Gastroesophageal sphincter (tissue), 3 donors: ENCODE data around the gene ADH4.

Experiments
- CTCF ChIP-seq, 4 experiments: fragments of 200-600 bp in 2 of 4; fragments of 450-650 bp in 2 of 4; sonication (generic) in 1 of 4; IDR thresholded peaks; one replicate each; pipeline ENCODE4 v1.5.1; 2017 to 2019; ENCODE audit warnings: antibody characterized with exemption in 4 of 4, mild to moderate bottlenecking in 2 of 4, moderate library complexity in 2 of 4
- EP300 ChIP-seq: sonication (generic); formaldehyde crosslinking; IDR thresholded peaks from one replicate; pipeline ENCODE4 v1.6.1; 2017; ENCODE audit warnings: antibody characterized with exemption, mild to moderate bottlenecking
- POLR2A ChIP-seq, 2 donors: fragments of 450-650 bp; IDR thresholded peaks; one replicate each; pipeline ENCODE4 v1.6.1; 2017; ENCODE audit warnings: antibody characterized with exemption in 2 of 2, mild to moderate bottlenecking in 2 of 2, moderate library complexity in 1 of 2
- POLR2AphosphoS5 ChIP-seq: sonication (generic); formaldehyde crosslinking; IDR thresholded peaks from one replicate; pipeline ENCODE4 v1.6.1; 2017; ENCODE audit warnings: antibody characterized with exemption

GRCh38 chr4:99121008-99121407 lies 23.1 kb downstream of the ADH4 start:
- TF ChIP-seq CTCF (IDR thresholded peaks at IDR 0.05) (no peak), POLR2AphosphoS5 (no peak), EP300 (no peak), POLR2A (IDR thresholded peaks at IDR 0.05) (no peak)
